ENCODE measurements around the gene STX16. TPM values are rescaled to one million over a fixed set of nuclear protein-coding genes. Genes with fewer than 3 reads are reported as not detected.

Gene STX16
- total RNA-seq, 2 donors from 2014 or later, result 91.6 to 114 TPM

DNA sequence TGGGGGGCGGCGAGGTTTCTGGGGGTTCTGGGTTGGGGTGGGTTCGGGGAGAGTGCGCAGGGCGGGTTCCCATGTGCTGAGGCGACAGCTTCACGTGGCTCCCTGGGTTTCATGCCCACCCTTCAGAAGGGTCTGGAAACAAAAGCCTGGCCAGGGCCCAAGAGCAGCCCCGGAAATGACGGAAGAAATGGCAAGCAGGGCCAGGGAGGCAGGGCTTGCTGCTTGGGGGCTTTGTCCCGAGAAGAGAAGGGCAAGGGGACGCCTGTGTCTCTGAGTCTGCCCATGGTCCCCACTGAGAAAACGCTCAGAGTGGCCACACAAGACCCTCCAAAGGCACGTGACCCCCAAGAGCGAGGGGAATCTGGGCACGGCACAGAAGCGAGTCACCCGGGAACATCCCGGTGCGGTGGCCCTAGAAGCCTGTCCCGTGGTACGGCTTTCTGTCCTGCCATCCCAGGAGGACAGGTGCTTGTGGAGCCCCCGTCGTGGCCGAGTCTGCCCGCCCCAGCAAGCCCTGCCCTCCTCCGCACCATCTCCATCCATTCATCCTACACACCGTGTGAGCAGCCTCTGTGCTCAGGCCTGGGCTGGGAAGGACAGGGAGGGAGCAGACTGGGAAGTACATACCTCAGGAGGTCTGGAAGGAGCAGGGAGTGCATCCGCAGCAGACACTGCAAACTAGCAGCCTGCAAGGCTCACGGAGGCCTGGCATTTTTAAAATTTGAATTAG, 50.5 kb downstream of the STX16 start:
- H3K27ac ChIP-seq (ENCODE audit: low read depth, low read length), result no peak overlapping the region
- Mint-ChIP-seq H3K4me1 (peaks cover 6% of the 10 kb centered on the region), H3K9me3 (peaks cover 14% of the 10 kb centered on the region), H3K27ac (no peak overlapping the region), H3K4me3 (no peak overlapping the region), H3K36me3 (ENCODE audit: low read depth) (peaks cover 63% of the 10 kb centered on the region), H3K27me3 (ENCODE audit: insufficient read depth) (no peaks in the 10 kb centered on the region)
- DNase-seq, result peak; percentile 37
- TF ChIP-seq, protein P1, sequence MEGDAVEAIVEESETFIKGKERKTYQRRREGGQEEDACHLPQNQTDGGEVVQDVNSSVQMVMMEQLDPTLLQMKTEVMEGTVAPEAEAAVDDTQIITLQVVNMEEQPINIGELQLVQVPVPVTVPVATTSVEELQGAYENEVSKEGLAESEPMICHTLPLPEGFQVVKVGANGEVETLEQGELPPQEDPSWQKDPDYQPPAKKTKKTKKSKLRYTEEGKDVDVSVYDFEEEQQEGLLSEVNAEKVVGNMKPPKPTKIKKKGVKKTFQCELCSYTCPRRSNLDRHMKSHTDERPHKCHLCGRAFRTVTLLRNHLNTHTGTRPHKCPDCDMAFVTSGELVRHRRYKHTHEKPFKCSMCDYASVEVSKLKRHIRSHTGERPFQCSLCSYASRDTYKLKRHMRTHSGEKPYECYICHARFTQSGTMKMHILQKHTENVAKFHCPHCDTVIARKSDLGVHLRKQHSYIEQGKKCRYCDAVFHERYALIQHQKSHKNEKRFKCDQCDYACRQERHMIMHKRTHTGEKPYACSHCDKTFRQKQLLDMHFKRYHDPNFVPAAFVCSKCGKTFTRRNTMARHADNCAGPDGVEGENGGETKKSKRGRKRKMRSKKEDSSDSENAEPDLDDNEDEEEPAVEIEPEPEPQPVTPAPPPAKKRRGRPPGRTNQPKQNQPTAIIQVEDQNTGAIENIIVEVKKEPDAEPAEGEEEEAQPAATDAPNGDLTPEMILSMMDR (conservative IDR thresholded peaks at IDR 0.05), result no peak
- no peak overlapping the region for H3K9ac ChIP-seq (ENCODE audit: extremely low read depth, low read length, poor library complexity, severe bottlenecking)
- no peaks in the 10 kb centered on the region for H3K4me1 ChIP-seq (ENCODE audit: control insufficient read depth, insufficient read depth, low read length)
- peaks cover 4% of the 10 kb centered on the region for H3K9me3 ChIP-seq (ENCODE audit: control insufficient read depth, low read length)
- H3K27me3 ChIP-seq (ENCODE audit: control insufficient read depth, insufficient read depth, low read length, poor library complexity, severe bottlenecking), result no peaks in the 10 kb centered on the region
- 90 to 93% methylated on average over 18 to 29 of the region's 29 CpGs for WGBS, 2 experiments (ENCODE audit: insufficient coverage in 1 of 2, insufficient read length in 1 of 2)
- H3K4me3 ChIP-seq (ENCODE audit: low read length), result no peak overlapping the region
- peaks cover 61% of the 10 kb centered on the region for H3K36me3 ChIP-seq (ENCODE audit: control insufficient read depth, insufficient read depth, low read length)

DNA sequence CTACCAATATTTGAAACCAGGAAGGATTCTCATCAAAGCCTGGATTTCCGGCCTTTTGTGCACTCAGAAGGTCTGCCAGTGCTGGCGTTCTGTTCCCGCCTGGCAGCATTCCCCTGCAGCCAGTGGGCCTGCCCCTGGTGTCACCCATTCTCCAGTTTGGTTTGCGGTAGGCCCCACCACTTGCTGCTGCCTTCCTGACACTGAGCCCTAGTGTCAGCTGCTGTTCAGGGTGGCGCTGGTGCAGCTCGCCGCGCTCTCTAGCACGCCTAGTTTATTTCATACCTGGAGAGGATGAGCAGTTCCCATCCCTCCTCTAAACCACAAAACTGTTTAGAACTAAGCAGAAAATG, 51.1 kb downstream of the STX16 start:
- H3K27ac ChIP-seq (ENCODE audit: low read depth, low read length), result no peak overlapping the region
- H3K9ac ChIP-seq (ENCODE audit: extremely low read depth, low read length, poor library complexity, severe bottlenecking), result no peak overlapping the region
- peaks cover 4% of the 10 kb centered on the region for H3K9me3 ChIP-seq (ENCODE audit: control insufficient read depth, low read length)
- H3K36me3 Mint-ChIP-seq (ENCODE audit: low read depth), result peaks cover 63% of the 10 kb centered on the region
- DNase-seq, result no peak
- peaks cover 61% of the 10 kb centered on the region for H3K36me3 ChIP-seq (ENCODE audit: control insufficient read depth, insufficient read depth, low read length)
- H3K9me3 Mint-ChIP-seq, result peaks cover 14% of the 10 kb centered on the region
- no peak overlapping the region for H3K27ac Mint-ChIP-seq
- TF ChIP-seq, protein P1 (conservative IDR thresholded peaks at IDR 0.05), result no peak
- peaks cover 6% of the 10 kb centered on the region for H3K4me1 Mint-ChIP-seq
- H3K4me3 Mint-ChIP-seq, result no peak overlapping the region
- no peaks in the 10 kb centered on the region for H3K4me1 ChIP-seq (ENCODE audit: control insufficient read depth, insufficient read depth, low read length)
- 93 to 97% methylated on average over 6 to 9 of the region's 9 CpGs for WGBS, 2 experiments (ENCODE audit: insufficient coverage in 1 of 2, insufficient read length in 1 of 2)
- H3K27me3 ChIP-seq (ENCODE audit: control insufficient read depth, insufficient read depth, low read length, poor library complexity, severe bottlenecking), result no peaks in the 10 kb centered on the region
- no peaks in the 10 kb centered on the region for H3K27me3 Mint-ChIP-seq (ENCODE audit: insufficient read depth)
- no peak overlapping the region for H3K4me3 ChIP-seq (ENCODE audit: low read length)

DNA sequence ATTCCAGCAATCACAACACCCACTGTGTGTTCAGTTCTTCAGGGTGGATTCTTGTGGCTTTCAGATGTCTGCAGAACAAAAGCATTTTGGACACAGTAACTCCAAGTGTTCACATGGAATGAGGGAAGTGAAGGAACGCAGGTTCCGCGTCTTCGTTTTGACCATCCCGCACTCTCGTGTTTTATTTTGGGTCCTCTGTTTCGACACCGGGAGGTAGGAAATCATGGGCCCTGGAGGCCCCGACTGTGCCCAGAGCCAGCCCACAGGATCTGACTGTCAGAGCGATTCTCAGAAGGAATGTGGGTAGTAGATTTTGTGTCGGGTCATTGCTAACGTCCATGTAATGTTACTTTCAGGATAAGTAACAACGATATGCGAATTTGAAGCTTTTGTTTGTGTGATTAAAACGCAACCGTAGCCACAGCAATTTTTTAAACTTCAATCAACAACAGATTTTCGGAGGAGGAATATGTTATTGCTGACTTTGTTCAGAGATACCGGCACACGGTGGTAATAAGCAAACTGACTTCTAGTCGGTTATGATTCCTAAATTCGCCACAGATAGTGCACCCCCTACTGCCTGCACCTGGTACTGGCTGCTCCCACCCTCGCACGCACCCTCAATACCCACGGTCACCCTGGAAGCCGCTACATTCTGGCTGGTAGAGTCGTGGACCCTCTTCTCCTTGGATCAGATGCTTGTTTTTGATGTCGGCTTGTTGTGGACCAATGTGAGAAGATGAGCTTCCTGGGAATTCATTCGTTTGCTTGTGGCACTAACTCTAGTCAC, 52.0 kb downstream of the STX16 start:
- H3K4me3 ChIP-seq (ENCODE audit: low read length), result no peak overlapping the region
- Mint-ChIP-seq H3K27ac (no peak overlapping the region), H3K4me1 (peaks cover 6% of the 10 kb centered on the region), H3K9me3 (peaks cover 14% of the 10 kb centered on the region), H3K4me3 (no peak overlapping the region), H3K36me3 (ENCODE audit: low read depth) (peaks cover 63% of the 10 kb centered on the region), H3K27me3 (ENCODE audit: insufficient read depth) (no peaks in the 10 kb centered on the region)
- peaks cover 57% of the 10 kb centered on the region for H3K36me3 ChIP-seq (ENCODE audit: control insufficient read depth, insufficient read depth, low read length)
- DNase-seq, result peak; percentile 39
- TF ChIP-seq, protein P1 (conservative IDR thresholded peaks at IDR 0.05), result peak; percentile 65
- no peaks in the 10 kb centered on the region for H3K27me3 ChIP-seq (ENCODE audit: control insufficient read depth, insufficient read depth, low read length, poor library complexity, severe bottlenecking)
- no peak overlapping the region for H3K27ac ChIP-seq (ENCODE audit: low read depth, low read length)
- H3K9ac ChIP-seq (ENCODE audit: extremely low read depth, low read length, poor library complexity, severe bottlenecking), result no peak overlapping the region
- 91% methylated on average over 24 to 28 of the region's 28 CpGs for WGBS, 2 experiments (ENCODE audit: insufficient coverage in 1 of 2, insufficient read length in 1 of 2)
- H3K9me3 ChIP-seq (ENCODE audit: control insufficient read depth, low read length), result peaks cover 4% of the 10 kb centered on the region
- no peaks in the 10 kb centered on the region for H3K4me1 ChIP-seq (ENCODE audit: control insufficient read depth, insufficient read depth, low read length)
